ENCODE results near the gene RALGPS1.

RALGPS1 gene

GRCh38 chr9:126975327-126976220 lies 61.0 kb downstream of the RALGPS1 start (continued):
- TF ChIP-seq ZFP3 (tag by site-specific recombination; IDR thresholded peaks at IDR 0.05; ENCODE audit: low read depth) (no peak), HOXC10 (CRISPR knock-in tag; IDR thresholded peaks at IDR 0.05) (no peak), ZNF626 (tag by site-specific recombination; IDR thresholded peaks at IDR 0.05) (no peak)
- TF ChIP-seq, protein P1, sequence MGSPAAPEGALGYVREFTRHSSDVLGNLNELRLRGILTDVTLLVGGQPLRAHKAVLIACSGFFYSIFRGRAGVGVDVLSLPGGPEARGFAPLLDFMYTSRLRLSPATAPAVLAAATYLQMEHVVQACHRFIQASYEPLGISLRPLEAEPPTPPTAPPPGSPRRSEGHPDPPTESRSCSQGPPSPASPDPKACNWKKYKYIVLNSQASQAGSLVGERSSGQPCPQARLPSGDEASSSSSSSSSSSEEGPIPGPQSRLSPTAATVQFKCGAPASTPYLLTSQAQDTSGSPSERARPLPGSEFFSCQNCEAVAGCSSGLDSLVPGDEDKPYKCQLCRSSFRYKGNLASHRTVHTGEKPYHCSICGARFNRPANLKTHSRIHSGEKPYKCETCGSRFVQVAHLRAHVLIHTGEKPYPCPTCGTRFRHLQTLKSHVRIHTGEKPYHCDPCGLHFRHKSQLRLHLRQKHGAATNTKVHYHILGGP (tag by site-specific recombination; IDR thresholded peaks at IDR 0.05), result no peak

- ChIA-PET CTCF (interaction anchor here (0.7 to 0.8 kb wide), 2 partner anchors 10 to 222 kb away, joined by 3 read pairs; no protein-coding TSS in a partner anchor), POLR2A (no interaction called here)
- Histone ChIP-seq H3K36me3 (ENCODE audit: control insufficient read depth in 2 of 2, insufficient read depth in 1 of 2, low read length in 2 of 2) (peaks cover 0 to 12% of the 10 kb centered on the region in 2 experiments; a peak in 1 of 3 replicates), H3K27ac (ENCODE audit: extremely low read depth, low read depth, low read length) (no peak overlapping the region), H3K4me1 (ENCODE audit: control insufficient read depth, insufficient read depth, low read length) (no peaks in the 10 kb centered on the region), H3K9me3 (ENCODE audit: control insufficient read depth, insufficient read depth, low read depth, low read length) (no peaks in the 10 kb centered on the region), H3K4me3 (ENCODE audit: low read depth, low read length) (no peak overlapping the region)
- no peak for TF ChIP-seq ZSCAN30 (tag by site-specific recombination; IDR thresholded peaks at IDR 0.05)
- TF ChIP-seq PRDM1 (tag by site-specific recombination; IDR thresholded peaks at IDR 0.05), result no peak
- TF ChIP-seq ZNF549 (tag by site-specific recombination; IDR thresholded peaks at IDR 0.05), result no peak
- no peak for TF ChIP-seq PRDM6 (tag by site-specific recombination; IDR thresholded peaks at IDR 0.05)
- TF ChIP-seq ZNF677 (tag by site-specific recombination; IDR thresholded peaks at IDR 0.05), result no peak
- no peak for TF ChIP-seq WT1 (tag by site-specific recombination; IDR thresholded peaks at IDR 0.05)
- TF ChIP-seq, protein P2, sequence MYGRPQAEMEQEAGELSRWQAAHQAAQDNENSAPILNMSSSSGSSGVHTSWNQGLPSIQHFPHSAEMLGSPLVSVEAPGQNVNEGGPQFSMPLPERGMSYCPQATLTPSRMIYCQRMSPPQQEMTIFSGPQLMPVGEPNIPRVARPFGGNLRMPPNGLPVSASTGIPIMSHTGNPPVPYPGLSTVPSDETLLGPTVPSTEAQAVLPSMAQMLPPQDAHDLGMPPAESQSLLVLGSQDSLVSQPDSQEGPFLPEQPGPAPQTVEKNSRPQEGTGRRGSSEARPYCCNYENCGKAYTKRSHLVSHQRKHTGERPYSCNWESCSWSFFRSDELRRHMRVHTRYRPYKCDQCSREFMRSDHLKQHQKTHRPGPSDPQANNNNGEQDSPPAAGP (tag by site-specific recombination; IDR thresholded peaks at IDR 0.05), result no peak
- no peak for TF ChIP-seq MYNN (tag by site-specific recombination; IDR thresholded peaks at IDR 0.05; ENCODE audit: borderline replicate concordance)
- no peak for TF ChIP-seq REPIN1 (tag by site-specific recombination; IDR thresholded peaks at IDR 0.05; ENCODE audit: low read depth)
- TF ChIP-seq ZNF621 (tag by site-specific recombination; IDR thresholded peaks at IDR 0.05), result no peak
- TF ChIP-seq ZNF792 (tag by site-specific recombination; IDR thresholded peaks at IDR 0.05), result no peak
- no peak for TF ChIP-seq ZNF660 (tag by site-specific recombination; IDR thresholded peaks at IDR 0.05)
- no peak for TF ChIP-seq FEZF1 (tag by site-specific recombination; IDR thresholded peaks at IDR 0.05)
- no peak for TF ChIP-seq ZNF830 (tag by site-specific recombination; IDR thresholded peaks at IDR 0.05; ENCODE audit: low read depth)
- TF ChIP-seq ZNF555 (tag by site-specific recombination; conservative IDR thresholded peaks at IDR 0.05), result no peak
- TF ChIP-seq ZNF514 (tag by site-specific recombination; IDR thresholded peaks at IDR 0.05), result no peak
These were observed 64.9 kb downstream of the RALGPS1 start for GRCh38 chr9:126979461-126979860.
